Measurements from ENCODE around the gene UROS. TPM values are rescaled to one million over a fixed set of nuclear protein-coding genes. Genes with fewer than 3 reads are reported as not detected.

The UROS gene
- total RNA-seq, 2 experiments from 2014 or later, result 48.3 to 49.1 TPM

GRCh38 chr10:125772112-125772863 lies 50.8 kb downstream of the UROS start:
- CTCF ChIA-PET, result no interaction called here
- POLR2A ChIA-PET, result no interaction called here

- ChIA-PET POLR2A (no interaction called here), CTCF (no interaction called here)
These were observed 52.2 kb downstream of the UROS start for GRCh38 chr10:125770844-125771243.

- ChIA-PET POLR2A (no interaction called here), CTCF (no interaction called here)
These were observed 53.9 kb downstream of the UROS start for GRCh38 chr10:125769175-125769574.

- ChIA-PET CTCF (no interaction called here), POLR2A (no interaction called here)
These were observed 54.7 kb downstream of the UROS start for GRCh38 chr10:125768219-125768855.

GRCh38 chr10:125766511-125766910 lies 56.5 kb downstream of the UROS start:
- POLR2A ChIA-PET, result no interaction called here
- CTCF ChIA-PET, result no interaction called here

- ChIA-PET POLR2A (no interaction called here), CTCF (no interaction called here)
These were observed 57.2 kb downstream of the UROS start for GRCh38 chr10:125765835-125766234.

- ChIA-PET CTCF (no interaction called here), POLR2A (no interaction called here)
These were observed 60.1 kb downstream of the UROS start for GRCh38 chr10:125762692-125763648.

GRCh38 chr10:125761961-125762360 lies 61.1 kb downstream of the UROS start:
- ChIA-PET CTCF (no interaction called here), POLR2A (no interaction called here)

- CTCF ChIA-PET, result no interaction called here
- POLR2A ChIA-PET, result no interaction called here
These were observed 65.3 kb downstream of the UROS start for GRCh38 chr10:125757742-125758141.

- ChIA-PET POLR2A (no interaction called here), CTCF (no interaction called here)
These were observed 66.1 kb downstream of the UROS start for GRCh38 chr10:125756853-125757487.

GRCh38 chr10:125756196-125756595 lies 66.9 kb downstream of the UROS start:
- ChIA-PET CTCF (no interaction called here), POLR2A (no interaction called here)

- ChIA-PET CTCF (no interaction called here), POLR2A (no interaction called here)
These were observed 75.6 kb downstream of the UROS start for GRCh38 chr10:125747417-125747816.

- POLR2A ChIA-PET, result no interaction called here
- CTCF ChIA-PET, result no interaction called here
These were observed 78.1 kb downstream of the UROS start for GRCh38 chr10:125744909-125745308.

- ChIA-PET POLR2A (no interaction called here), CTCF (no interaction called here)
These were observed 80.6 kb downstream of the UROS start for GRCh38 chr10:125742465-125742864.

GRCh38 chr10:125739994-125740679 lies 82.9 kb downstream of the UROS start:
- POLR2A ChIA-PET, result no interaction called here
- CTCF ChIA-PET, result no interaction called here

Other genes with a start within 250 kb of the UROS start
- not detected for gene TEX36, start 140.1 kb downstream of the UROS start, total RNA-seq
- gene EDRF1, start 103.5 kb downstream of the UROS start, total RNA-seq, result 10 to 100 TPM; 30.2 to 32.2 TPM
- not detected for gene MMP21, start 47.4 kb downstream of the UROS start, total RNA-seq
- 100 to 1,000 TPM; 137 to 141 TPM for gene BCCIP, start 288 bp upstream of the UROS start, total RNA-seq
- 10 to 100 TPM; 21.1 to 22.7 TPM for gene DHX32, start 58.0 kb upstream of the UROS start, total RNA-seq
- under 1 TPM; 0.25 to 0.63 TPM for gene FANK1, start 73.3 kb upstream of the UROS start, total RNA-seq

Data from activated CD8-positive, alpha-beta memory T cell treated with anti-CD3 and anti-CD28 coated beads for 36 hours (primary cell).